ENCODE measurements around the gene CDK9. TPM values are rescaled to one million over a fixed set of nuclear protein-coding genes. Genes with fewer than 3 reads are reported as not detected.

CDK9 gene
- total RNA-seq, 1 experiment from 2014 or later: 68.0 TPM

GRCh38 chr9:127746959-127747569 is 38.8 kb upstream of the CDK9 start:
- intact Hi-C loops (cut with micrococcal nuclease; ENCODE audit: unreplicated experiment): no loop called here
- CTCF ChIA-PET: no interaction called here
- Histone ChIP-seq H3K36me3 (ENCODE audit: insufficient read depth, low read length, poor library complexity, severe bottlenecking) (no peaks in the 10 kb centered on the region), H3K27me3 (replicated peaks; ENCODE audit: insufficient read depth, low read depth, low read length, poor library complexity) (peaks cover 11% of the 10 kb centered on the region), H3K9me3 (ENCODE audit: low read depth, low read length, poor library complexity, severe bottlenecking) (no peaks in the 10 kb centered on the region), H3K4me3 (ENCODE audit: low read depth, low read length, poor library complexity, severe bottlenecking) (no peak overlapping the region), H3K27ac (ENCODE audit: low read depth, low read length, poor library complexity, severe bottlenecking) (no peak overlapping the region), H3K4me1 (ENCODE audit: insufficient read depth, low read length, poor library complexity, severe bottlenecking) (no peaks in the 10 kb centered on the region)
- no peak for DNase-seq (ENCODE audit: low spot score)
- BruUV-seq (replicated peaks): no TSS peak
- POLR2A ChIA-PET (ENCODE audit: low non-redundant PET): no interaction called here
- TF ChIP-seq EZH2 (IDR thresholded peaks at IDR 0.05; ENCODE audit: borderline replicate concordance, low read depth, low read length, poor library complexity, severe bottlenecking): no peak
- TF ChIP-seq, protein P1, sequence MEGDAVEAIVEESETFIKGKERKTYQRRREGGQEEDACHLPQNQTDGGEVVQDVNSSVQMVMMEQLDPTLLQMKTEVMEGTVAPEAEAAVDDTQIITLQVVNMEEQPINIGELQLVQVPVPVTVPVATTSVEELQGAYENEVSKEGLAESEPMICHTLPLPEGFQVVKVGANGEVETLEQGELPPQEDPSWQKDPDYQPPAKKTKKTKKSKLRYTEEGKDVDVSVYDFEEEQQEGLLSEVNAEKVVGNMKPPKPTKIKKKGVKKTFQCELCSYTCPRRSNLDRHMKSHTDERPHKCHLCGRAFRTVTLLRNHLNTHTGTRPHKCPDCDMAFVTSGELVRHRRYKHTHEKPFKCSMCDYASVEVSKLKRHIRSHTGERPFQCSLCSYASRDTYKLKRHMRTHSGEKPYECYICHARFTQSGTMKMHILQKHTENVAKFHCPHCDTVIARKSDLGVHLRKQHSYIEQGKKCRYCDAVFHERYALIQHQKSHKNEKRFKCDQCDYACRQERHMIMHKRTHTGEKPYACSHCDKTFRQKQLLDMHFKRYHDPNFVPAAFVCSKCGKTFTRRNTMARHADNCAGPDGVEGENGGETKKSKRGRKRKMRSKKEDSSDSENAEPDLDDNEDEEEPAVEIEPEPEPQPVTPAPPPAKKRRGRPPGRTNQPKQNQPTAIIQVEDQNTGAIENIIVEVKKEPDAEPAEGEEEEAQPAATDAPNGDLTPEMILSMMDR (conservative IDR thresholded peaks at IDR 0.05; ENCODE audit: low read depth, low read length): no peak

GRCh38 chr9:127749090-127749787 is 36.6 kb upstream of the CDK9 start:
- BruUV-seq (replicated peaks): no TSS peak
- Histone ChIP-seq H3K36me3 (ENCODE audit: insufficient read depth, low read length, poor library complexity, severe bottlenecking) (no peaks in the 10 kb centered on the region), H3K9me3 (ENCODE audit: low read depth, low read length, poor library complexity, severe bottlenecking) (no peaks in the 10 kb centered on the region), H3K27me3 (replicated peaks; ENCODE audit: insufficient read depth, low read depth, low read length, poor library complexity) (peaks cover 30% of the 10 kb centered on the region), H3K4me1 (ENCODE audit: insufficient read depth, low read length, poor library complexity, severe bottlenecking) (peaks cover under 1% of the 10 kb centered on the region), H3K27ac (ENCODE audit: low read depth, low read length, poor library complexity, severe bottlenecking) (no peak overlapping the region), H3K4me3 (ENCODE audit: low read depth, low read length, poor library complexity, severe bottlenecking) (no peak overlapping the region)
- ChIA-PET POLR2A (ENCODE audit: low non-redundant PET) (no interaction called here), CTCF (no interaction called here)
- intact Hi-C loops (cut with micrococcal nuclease; ENCODE audit: unreplicated experiment): no loop called here
- TF ChIP-seq, protein P1 (conservative IDR thresholded peaks at IDR 0.05; ENCODE audit: low read depth, low read length): no peak
- no peak for TF ChIP-seq EZH2 (IDR thresholded peaks at IDR 0.05; ENCODE audit: borderline replicate concordance, low read depth, low read length, poor library complexity, severe bottlenecking)
- no peak for DNase-seq (ENCODE audit: low spot score)

GRCh38 chr9:127751269-127752054 is 34.4 kb upstream of the CDK9 start:
- POLR2A ChIA-PET (ENCODE audit: low non-redundant PET): no interaction called here
- H3K4me3 ChIP-seq (ENCODE audit: low read depth, low read length, poor library complexity, severe bottlenecking): no peak overlapping the region
- H3K4me1 ChIP-seq (ENCODE audit: insufficient read depth, low read length, poor library complexity, severe bottlenecking): peaks cover 3% of the 10 kb centered on the region
- no peaks in the 10 kb centered on the region for H3K9me3 ChIP-seq (ENCODE audit: low read depth, low read length, poor library complexity, severe bottlenecking)
- DNase-seq (ENCODE audit: low spot score): peak; percentile 27
- H3K27me3 ChIP-seq (replicated peaks; ENCODE audit: insufficient read depth, low read depth, low read length, poor library complexity): peaks cover 52% of the 10 kb centered on the region
- CTCF ChIA-PET: no interaction called here
- no TSS peak for BruUV-seq (replicated peaks)
- no peaks in the 10 kb centered on the region for H3K36me3 ChIP-seq (ENCODE audit: insufficient read depth, low read length, poor library complexity, severe bottlenecking)
- intact Hi-C loops (cut with micrococcal nuclease; ENCODE audit: unreplicated experiment): no loop called here
- TF ChIP-seq, protein P1 (conservative IDR thresholded peaks at IDR 0.05; ENCODE audit: low read depth, low read length): no peak
- no peak for TF ChIP-seq EZH2 (IDR thresholded peaks at IDR 0.05; ENCODE audit: borderline replicate concordance, low read depth, low read length, poor library complexity, severe bottlenecking)
- H3K27ac ChIP-seq (ENCODE audit: low read depth, low read length, poor library complexity, severe bottlenecking): no peak overlapping the region
